Measurements from ENCODE around the gene SERPINH1.

SERPINH1 gene

DNA sequence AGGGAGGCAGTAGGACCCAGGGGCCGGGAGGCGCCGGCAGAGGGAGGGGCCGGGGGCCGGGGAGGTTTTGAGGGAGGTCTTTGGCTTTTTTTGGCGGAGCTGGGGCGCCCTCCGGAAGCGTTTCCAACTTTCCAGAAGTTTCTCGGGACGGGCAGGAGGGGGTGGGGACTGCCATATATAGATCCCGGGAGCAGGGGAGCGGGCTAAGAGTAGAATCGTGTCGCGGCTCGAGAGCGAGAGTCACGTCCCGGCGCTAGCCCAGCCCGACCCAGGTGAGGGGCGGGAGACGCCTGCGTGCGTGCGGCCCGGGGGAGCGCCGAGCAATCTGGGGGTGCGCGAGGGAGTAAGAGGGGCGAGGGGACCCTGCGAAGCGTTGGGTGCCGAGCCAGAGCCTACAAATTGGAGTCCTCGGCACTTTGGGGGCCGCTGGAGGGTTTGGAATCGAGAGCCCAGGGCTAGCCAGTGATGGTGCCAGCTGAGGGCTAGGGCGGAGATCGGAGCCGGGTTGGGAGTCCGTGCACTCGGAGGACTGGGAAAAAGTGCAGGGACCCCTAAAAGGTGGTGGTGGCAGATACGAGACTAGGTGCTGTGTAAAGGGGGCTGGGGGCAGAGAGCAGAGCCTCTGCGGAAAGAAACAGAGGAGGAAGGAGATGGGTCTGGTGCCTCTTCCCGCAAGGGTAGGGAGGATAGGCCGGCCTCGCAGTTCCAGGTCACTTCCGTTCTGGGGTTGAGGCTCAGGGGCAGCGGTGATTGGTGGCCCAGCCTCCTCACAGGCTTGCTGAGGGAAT is at the start of gene SERPINH1:
SERPINH1 (plus strand) TSS at position 206 of the 788 bp plus-strand sequence. CDS start 4,097 bp downstream, outside the sequence.
- DNase-seq (ENCODE audit: low spot score): peak; percentile 85

DNA sequence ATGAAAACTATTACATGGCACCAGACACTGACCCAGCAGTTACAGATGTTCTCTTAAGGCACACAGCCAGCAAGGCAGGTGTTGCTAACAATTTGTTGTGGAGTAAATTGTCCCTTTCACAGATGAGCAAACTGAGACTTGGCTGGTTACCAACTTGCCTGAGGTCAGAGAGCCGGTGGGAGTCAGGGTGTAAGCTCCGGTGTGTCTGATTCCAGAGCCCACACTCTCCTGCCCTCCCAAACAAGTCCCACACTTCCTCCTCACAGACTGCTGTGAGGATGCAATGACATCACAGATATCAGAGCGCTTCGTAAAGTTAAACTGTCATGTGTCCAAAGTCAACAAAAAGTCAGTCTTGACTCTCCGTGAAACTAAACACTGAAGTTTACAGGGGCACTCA is 48.8 kb upstream of the SERPINH1 start:
- no peak for DNase-seq (ENCODE audit: low spot score)

DNA sequence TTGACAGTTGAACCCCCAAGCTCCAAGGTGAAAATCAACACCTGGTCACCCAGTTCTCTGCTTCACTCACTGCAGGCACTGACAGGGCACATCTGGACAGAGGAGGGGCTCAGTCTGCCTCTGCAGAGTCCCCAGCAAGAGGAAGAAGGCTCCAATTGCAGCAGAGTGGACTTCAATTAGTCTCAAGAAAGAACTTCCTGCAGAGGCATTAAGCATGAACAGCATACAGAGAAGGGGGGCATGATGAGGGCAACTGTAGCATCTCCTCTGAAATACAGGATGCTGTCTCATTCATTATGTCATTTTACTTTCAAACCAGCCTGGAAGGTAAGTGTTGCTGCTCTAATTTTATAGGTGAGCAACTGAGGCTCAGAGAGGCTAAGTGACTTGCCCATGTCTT is 47.5 kb upstream of the SERPINH1 start:
- DNase-seq (ENCODE audit: low spot score): no peak

DNA sequence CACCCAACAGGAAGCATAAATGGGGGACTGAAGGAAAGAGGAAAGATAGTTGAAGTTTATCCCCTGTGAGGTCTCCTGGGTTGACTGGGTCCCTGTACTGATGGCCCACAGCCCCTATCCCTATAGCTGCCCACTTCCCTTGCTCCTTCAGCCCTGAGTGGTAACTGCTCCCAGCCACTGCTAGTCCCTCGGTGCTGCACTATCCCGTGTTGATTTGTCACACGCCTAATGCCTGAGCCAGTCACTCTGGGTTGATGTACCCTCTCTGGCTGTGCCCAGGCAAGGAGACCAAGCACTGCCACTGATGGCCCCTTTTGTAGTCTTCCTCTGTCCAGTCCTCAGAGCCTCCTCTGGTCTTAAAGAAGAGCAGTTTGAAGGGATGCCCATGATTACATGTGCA is 45.9 kb upstream of the SERPINH1 start:
- no peak for DNase-seq (ENCODE audit: low spot score)

DNA sequence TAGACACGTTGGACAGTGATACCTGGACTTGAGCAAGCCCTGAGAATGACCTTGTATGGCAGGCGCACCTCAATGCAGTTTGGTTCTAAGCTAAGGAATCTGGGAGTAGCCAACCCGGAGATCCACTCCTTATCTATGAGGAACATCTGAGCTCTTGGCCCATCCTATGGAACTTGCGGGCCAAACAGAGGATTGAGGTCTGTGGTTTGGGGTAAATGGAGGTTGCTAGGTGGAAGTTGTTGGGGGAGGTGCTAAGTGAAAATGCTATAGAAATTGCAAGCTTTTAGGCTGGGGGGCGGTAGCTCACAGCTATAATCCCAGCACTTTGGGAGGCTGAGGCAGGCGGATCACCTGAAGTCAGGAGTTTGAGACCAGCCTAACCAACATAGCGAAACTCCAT is 45.2 kb upstream of the SERPINH1 start:
- no peak for DNase-seq (ENCODE audit: low spot score)

DNA sequence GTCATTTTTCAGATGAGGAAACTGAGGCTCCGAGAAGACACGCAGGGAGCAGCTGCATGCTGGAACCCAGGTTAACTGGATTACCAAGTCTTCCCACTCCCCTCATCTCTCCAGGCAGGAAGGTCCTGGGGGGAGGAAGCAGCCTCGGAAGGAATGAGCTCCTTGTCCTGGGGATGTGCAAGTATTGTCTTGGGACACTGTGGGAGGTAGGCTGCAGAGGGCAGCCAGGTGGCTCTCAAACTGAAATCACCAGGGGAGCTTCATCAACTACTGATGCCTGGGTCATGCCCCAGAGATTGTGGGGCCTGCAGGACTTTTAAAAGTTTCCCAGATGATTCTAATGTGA is 43.9 kb upstream of the SERPINH1 start:
- no peak for DNase-seq (ENCODE audit: low spot score)

DNA sequence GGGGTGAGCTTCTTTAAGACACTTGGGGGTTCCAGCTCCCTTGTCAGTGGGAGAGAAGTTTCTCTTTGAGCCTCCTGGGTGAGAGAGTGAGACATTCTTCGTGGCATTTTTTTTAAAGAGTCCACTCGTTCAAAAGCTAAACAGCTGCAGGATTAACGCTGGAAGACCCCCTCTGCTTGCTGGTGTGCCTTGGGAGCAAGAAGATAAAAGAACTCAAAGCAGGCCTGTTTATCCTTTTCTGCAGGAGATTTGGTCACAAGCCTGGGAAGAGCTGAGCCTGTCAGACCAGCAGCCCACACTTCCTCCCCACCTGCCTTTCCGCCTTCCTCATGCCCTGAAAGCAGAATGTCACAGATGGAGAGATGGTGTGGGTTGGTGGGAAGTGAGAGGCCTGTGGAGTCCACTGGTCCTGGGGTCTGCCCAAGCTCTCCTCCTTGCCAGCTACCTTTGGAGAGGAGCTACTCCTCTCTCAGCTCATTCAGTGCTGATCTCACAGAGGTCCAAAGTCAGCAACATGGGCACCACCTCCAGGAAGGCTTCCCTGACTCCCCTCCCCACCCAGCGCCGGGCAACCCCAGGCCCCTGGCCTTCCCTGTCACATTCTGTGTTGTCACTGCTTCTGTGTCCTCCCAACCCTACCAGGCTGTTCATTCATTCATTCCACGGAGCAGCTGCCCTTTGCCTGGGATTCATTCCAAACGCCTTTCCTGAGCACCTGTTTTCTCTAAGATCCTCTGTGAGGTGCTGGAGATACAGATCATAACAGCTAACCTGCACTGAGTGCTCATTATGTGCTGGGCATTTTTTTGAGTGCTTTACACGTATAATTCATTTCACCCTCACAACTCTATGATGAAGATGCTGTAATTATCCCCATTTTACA is 43.0 kb upstream of the SERPINH1 start:
- DNase-seq (ENCODE audit: low spot score): no peak

DNA sequence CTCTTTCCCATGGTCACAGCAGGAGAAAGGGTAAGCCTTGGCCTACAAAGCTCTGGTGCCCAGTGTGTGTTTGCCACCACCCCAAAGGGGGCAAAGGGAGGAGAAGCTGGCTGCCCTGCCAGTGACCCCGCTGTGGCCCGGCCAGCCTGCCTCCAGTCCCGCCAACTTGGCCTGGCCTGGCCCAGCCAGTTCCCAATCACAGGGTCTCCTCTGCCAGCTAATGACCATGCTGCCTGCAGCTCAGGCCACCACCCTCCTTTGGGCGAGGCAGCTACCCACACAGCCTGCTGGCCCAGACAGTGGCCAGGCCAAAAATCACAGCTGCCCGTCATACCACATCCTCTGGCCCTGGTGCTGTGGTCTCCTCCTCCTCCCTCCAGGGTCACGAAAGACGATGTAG is 41.4 kb upstream of the SERPINH1 start:
- DNase-seq (ENCODE audit: low spot score): peak; percentile 41

DNA sequence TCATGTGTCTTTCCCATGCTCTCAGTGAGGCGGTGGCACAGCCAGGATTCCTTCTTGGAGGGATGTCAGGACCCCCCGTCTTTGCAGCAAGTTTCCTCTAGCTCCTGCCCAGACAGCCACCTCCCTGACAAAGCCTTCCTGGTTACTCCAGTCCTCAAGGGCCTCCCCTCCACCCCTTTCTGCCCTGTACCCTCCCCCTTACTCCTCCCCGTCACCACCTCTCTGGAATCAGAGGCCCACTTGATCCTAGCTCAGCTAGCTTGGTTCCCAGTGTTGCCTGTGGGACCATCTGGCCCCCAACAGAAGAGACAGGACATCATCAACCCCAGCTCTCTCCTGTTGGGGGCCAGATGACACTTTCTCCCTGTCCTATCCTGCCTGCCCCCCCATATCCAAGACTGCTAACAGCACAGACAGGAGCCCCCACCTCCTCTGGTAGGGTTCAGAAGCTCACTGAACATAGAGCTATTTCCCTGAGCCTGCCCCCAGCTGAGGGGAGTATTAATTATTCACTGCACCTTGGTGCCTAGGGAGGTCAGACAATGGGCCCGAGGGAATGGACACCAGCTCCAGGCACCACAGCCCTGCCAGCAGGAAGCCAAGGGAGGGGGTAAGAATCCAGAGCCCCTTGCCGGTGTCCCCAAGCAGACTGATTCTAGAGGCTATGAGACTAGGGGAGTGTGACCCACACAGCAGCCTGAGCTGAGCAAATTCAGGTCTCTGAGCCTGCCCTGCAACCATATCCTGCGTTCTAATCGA is 39.6 kb upstream of the SERPINH1 start:
- no peak for DNase-seq (ENCODE audit: low spot score)

DNA sequence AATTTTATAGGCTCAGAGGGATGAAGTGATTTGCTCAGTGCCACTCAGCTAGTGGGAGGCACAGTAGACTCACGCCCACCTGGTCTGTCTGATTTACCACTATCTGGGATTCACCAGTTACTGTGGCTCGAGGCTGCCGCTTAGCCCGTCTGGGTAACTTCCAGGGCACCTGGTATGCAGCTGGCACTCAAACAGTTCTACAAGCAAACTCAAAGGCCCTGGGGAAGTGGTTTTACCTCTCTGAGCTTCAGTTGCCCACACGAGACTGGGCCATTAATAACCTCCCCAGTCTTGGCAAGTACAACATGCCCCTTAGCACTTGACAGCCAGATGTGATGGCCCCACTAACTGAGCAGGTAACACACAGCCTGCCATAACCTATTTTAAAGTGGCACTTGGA is 38.9 kb upstream of the SERPINH1 start:
- no peak for DNase-seq (ENCODE audit: low spot score)

DNA sequence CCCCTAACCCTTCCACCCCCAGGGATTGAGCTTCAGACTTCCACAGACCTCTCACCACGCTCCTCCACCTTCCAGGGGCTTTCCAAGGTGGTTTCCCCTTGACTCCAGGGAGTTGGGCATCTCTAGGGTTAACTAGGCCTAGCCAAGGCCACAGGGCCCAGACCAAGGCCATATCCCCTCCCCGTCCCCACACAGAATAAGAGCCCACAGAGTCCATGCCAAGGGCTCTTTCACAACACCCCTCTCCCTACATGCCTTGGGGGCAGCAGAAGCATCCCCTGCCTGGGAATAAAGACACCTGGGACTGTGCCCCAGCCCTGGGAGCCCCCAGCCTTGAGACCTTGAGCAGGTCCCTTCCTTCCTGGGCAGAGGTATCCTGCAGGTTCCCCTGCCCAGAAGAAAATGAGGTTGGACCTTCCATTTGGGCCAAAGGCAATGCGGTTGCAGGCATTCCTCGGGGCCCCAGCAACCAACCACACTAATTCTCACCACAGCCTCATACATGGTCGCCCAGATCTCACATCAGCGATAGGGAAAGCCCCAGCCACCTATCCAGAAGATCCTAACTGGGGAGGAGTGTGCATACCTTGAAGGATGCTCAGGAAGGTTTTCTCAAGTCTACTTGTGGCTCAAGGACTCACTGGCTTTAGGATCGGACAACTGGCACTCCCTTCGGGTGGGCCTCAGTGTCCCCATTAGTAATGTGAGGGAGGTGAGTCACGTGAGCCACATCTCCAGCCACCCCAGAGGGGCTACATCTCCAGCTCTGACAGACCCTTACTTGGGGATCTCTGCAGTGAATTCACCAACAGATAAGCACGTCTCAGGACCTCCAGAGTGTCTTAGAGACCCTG is 38.0 kb upstream of the SERPINH1 start:
- DNase-seq (ENCODE audit: low spot score): no peak

DNA sequence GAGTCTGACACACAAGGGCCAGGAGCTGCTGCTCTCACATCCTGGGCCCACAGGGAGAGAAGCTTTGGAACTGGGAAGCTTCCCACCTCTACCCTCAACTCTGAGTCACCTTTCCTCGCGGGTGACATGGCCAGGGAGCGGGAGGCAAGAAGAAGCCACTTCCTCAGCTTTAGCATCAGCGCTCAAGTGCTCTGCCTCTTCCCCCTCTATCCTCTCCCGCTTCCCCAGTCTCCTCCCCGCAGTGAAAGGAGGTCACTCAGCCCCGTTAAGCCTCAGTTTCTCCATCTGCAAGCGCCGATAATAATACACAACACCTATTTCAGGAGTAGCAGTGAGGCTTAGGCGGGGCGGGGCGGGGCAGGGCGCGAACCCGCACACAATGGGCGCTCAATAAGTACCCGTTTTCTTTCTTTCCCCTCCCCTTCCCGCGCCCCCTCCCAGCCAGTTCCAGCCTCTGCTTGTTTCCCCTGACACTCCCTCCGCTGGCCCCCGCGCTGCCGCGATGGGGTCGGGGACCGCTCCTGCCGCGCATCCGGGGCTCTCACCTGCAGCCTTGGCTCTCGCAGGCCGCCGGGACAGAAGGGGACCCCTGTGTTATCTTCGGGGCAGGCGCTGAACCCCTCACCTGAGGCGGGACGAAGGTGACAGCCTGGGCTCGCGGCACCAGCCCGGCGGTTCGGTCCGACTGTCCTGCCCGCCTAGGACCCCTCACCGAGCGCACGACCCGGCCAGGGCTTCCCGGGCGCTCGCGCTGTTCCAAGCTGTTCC is 37.2 kb upstream of the SERPINH1 start:
- peak; percentile 63 for DNase-seq (ENCODE audit: low spot score)

DNA sequence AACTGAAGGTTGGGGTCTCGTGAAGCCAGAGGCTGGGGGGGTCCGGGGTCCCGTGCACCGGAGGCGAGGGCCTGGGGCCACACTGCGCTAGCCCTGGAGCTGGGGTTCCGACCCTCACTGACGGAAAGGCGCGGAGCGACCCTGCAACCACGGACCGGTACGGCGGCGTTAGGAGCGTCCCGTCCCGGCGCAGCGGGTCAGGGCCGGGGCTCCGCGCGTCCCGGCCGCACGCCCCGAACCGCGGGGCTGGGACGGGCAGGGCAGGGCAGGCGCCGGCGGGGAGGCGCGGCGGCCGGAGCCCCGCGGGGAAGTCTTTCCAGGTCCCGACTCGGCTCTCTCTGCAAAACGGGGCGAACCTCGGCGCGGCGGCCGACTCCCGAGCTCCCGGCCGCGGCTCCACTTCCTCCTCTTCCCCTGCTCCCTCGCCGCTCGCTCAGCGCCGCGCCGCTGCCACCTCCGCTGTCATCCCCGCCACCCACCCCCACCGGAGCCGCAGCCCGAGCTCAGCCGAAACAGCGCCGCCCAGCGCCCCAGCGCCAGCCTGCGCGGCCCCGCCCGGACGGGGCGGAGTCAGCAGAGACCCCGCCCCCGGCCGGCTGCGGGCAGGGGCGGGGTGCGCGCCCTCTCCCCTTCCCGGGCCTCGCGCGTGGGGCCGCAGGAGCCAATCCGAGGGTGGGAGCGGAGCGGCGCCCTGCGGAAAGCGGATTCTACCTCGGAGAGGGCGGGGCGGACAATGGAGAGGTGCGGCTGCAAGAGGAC is 36.4 kb upstream of the SERPINH1 start, which contains the start of gene GDPD5:
GDPD5 (minus strand) TSS at position 509 of the 759 bp plus-strand sequence. CDS start 48,206 bp downstream, outside the sequence.
- DNase-seq (ENCODE audit: low spot score): peak; percentile 99

DNA sequence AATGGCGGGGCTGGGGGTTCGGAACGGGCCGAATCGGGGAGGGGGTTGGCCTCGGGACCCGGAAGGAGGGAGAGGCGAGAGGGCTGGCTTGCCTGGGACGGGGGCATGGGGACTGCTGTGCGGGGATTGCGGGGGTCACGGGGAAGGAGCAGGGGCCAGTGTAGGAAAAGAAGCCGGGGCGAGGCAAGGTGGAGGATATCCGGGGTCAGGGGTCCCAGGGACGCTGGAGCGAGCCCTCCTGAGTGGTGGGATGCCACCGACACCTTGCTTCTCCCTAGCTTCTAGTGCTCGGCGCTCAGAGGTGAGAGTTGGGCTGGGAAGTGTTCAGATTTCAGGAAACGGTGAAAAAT is 35.9 kb upstream of the SERPINH1 start:
- DNase-seq (ENCODE audit: low spot score): no peak

DNA sequence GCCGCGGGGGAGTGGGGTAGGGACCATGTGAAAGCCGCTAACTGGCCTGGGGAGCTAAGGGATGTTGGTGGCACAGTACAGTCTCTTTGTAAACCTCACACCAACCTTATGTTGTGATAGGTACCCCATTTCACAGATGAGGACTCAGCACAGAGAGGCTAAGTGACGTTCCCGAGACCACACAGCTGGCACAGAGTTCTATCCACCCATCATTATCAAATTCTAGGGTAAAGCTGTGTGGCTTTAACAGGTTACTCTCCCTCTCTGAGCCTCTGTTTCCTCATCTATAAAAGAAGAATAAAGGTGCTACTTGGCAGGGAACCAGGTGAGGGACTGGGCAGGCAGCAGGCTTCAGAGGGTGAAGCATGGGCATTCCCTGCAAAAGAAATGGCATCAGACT is 34.9 kb upstream of the SERPINH1 start:
- no peak for DNase-seq (ENCODE audit: low spot score)

DNA sequence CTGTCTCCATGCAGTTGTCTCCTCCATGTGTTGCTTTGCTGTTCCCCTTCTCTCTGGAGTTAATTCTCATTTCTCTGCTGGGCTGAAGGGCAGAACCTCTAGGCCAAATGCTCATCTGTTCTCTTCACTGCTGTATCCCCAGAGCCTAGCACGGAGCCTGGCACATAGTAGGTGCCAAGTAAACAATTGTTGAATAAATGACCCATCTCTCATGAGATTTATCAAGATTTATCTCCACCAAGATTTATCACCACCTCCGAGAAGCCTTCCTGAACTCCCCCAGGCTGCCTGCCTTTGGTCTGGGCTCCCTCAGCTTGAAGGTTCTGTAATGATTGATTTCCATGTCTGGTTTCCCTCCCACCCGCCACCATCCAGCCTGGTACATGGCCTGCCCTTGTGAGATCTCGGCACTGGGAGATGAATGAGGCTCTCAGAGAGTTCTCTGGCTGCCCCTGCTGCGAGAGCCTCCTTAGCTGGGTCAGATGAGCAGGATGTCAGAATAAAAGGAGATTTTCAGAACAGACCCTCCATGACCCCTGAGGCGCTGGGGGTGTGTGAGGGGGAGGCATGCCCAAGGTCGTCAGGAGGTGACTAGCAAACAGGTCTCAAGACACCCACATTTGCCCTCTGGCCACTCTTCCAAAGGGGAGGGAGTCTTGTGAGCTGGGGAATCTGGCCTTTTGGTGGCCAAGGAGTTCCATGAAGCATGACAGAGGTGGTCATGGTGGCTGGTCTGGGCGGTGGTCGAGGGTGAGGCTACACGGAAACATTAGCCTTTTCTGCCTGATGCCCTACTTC is 33.9 kb upstream of the SERPINH1 start:
- no peak for DNase-seq (ENCODE audit: low spot score)

DNA sequence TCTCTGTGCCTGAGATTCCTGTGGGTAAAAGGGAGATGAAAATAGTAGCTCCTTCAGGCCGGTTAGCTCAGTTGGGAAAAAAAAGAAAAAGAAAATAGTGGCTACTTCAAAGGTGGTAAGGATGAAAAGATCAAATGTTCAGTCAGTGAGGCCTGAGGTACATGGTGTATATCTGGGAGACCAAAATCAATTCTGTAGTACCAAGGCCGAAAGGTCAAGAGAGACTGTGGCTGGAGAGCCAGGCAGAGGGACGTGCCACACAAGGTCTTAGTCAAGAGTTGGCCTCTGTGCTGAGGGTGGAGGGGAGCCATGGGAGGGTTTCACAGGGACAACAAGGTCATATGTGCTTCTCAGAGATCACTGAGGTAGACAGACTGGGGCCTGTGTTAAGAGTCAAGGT is 31.5 kb upstream of the SERPINH1 start:
- no peak for DNase-seq (ENCODE audit: low spot score)

DNA sequence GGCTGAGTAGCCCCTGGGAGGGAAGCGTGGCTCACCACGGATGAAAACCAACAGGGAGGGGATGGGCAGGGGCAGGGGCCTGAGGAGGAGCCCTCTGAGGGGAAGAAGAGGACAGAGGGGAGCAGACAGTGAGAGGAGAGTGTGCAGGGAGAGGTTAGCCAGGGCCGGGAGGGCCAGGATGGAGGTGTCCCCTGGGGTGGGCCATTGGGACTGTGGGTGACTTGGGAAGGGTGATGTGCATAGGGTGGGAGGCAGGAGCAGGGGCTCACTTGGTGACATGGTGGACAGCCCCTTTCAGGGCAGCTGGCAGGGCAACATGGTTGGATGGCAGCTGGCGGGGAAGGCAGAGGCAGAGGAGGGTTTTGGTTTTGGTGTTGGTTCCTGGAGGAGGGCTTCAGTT is 30.7 kb upstream of the SERPINH1 start:
- no peak for DNase-seq (ENCODE audit: low spot score)

Measured in AG20443 (cell line).